HepG2 (cell line): ENCODE data around the gene LPO. TPM values are rescaled to one million over a fixed set of nuclear protein-coding genes. Genes with fewer than 3 reads are reported as not detected.

Experiments used
- ESRRA ChIP-seq: sonication (generic); formaldehyde crosslinking; IDR thresholded peaks from 2 replicates; pipeline ENCODE4 v1.5.1; 2020; ENCODE audit warnings: mild to moderate bottlenecking, low read depth, missing genetic modification reagents
- KDM5A ChIP-seq: fragments of 200-600 bp; sonication (generic); IDR thresholded peaks from 2 replicates; pipeline ENCODE4 v1.7.0; 2018; ENCODE audit warnings: antibody characterized with exemption, mild to moderate bottlenecking, low read length, borderline replicate concordance
- PHF21A ChIP-seq: sonication (generic); formaldehyde crosslinking; IDR thresholded peaks from 2 replicates; pipeline ENCODE4 v1.5.0; 2020; ENCODE audit warnings: mild to moderate bottlenecking, missing genetic modification reagents
- TCF12 ChIP-seq, 2 experiments: fragments of 450-650 bp in 1 of 2; sonication (generic) in 1 of 2; formaldehyde crosslinking in 1 of 2; IDR thresholded peaks; 2 replicates each; pipeline versions ENCODE4 v1.6.1 to v1.8.0; 2017 to 2022; ENCODE audit warnings: antibody characterized with exemption in 1 of 2, mild to moderate bottlenecking in 1 of 2, missing genetic modification reagents in 1 of 2, moderate library complexity in 1 of 2
- ZBTB34 ChIP-seq: sonication (generic); formaldehyde crosslinking; IDR thresholded peaks from 2 replicates; pipeline ENCODE4 v1.8.0; 2022; ENCODE audit warnings: mild to moderate bottlenecking, missing genetic modification reagents
- ZBTB38 ChIP-seq: sonication (generic); formaldehyde crosslinking; IDR thresholded peaks from 2 replicates; pipeline ENCODE4 v1.5.1; 2020; ENCODE audit warnings: mild to moderate bottlenecking, missing genetic modification reagents
- ZNF138 ChIP-seq: sonication (generic); formaldehyde crosslinking; IDR thresholded peaks from 2 replicates; pipeline ENCODE4 v1.5.0; 2020; ENCODE audit warnings: mild to moderate bottlenecking, low read depth, missing genetic modification reagents
- ZNF646 ChIP-seq: sonication (generic); formaldehyde crosslinking; IDR thresholded peaks from 2 replicates; pipeline ENCODE4 v1.9.0; 2021; ENCODE audit warnings: mild to moderate bottlenecking, missing genetic modification reagents
- polyA plus RNA-seq, 8 experiments: library from polyadenylated mRNA; depleted of rRNA in 3 of 8; stranded (reverse) in 7 of 8; unstranded in 1 of 8; fragments of >200 nt; fragmentation: Illumina TruSeq in 4 of 8; extraction: Trizol in 4 of 8; gene quantifications; 2 replicates each; pipeline versions ENCODE4 v1.2.1 to v1.2.3, GENCODE V29; 2011 to 2016; ENCODE audit warnings: low read depth in 4 of 8, missing spikeins in 1 of 8, mixed read lengths in 1 of 8; ENCODE audit not compliant: insufficient read depth in 1 of 8
- total RNA-seq, 5 experiments: library from RNA; depleted of rRNA; stranded (reverse); fragments of >200 nt; fragmentation: Illumina TruSeq; extraction: Trizol; gene quantifications; 2 replicates each; pipeline ENCODE4 v1.2.3, GENCODE V29; 2016; ENCODE audit warnings: low read depth in 1 of 5

The LPO gene
- total and polyA plus RNA-seq, 2 of the 13 experiments (the other 11 are each of a cell fraction or from before 2014, with no cell fraction given) = not detected

DNA sequence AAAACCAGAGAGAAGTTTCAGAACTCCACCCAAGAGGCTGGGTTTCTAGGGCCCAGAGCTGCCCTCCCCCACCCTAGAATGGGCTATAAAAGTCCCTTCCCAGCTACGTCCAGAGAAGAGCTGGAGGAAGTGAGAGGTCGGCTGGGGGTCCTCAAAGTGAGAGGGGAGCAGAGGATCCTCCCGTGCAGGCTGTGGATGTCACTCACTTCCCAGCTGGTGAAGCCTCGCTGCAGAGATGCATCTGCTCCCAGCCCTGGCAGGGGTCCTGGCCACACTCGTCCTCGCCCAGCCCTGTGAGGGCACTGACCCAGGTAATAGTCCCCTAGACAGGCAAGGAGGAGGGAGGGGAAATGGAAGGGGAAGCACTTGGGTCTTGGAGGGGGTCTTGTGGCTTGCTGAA, 45.8 kb upstream of the LPO start, which contains the start of gene EPX (continued):
- no peak for TF ChIP-seq ZBTB34 (CRISPR knock-in tag)
- no peak for TF ChIP-seq TCF12 (IDR thresholded peaks at IDR 0.05)
- TF ChIP-seq TCF12 (CRISPR knock-in tag; IDR thresholded peaks at IDR 0.05) = no peak
- no peak for TF ChIP-seq KDM5A
- TF ChIP-seq ESRRA = no peak
- TF ChIP-seq ZBTB38 (CRISPR knock-in tag) = no peak
- TF ChIP-seq ZNF138 (CRISPR knock-in tag) = no peak
- no peak for TF ChIP-seq PHF21A (CRISPR knock-in tag)
- no peak for TF ChIP-seq ZNF646
